ENCODE data around the gene HNRNPUL1.

HNRNPUL1 gene

GRCh38 chr19:41352609-41353465, 88.7 kb downstream of the HNRNPUL1 start:
- Mint-ChIP-seq H3K27me3 (no peaks in the 10 kb centered on the region), H3K36me3 (ENCODE audit: low read depth) (peaks cover 38% of the 10 kb centered on the region), H3K27ac (peak overlapping the region; percentile 99), H3K4me3 (peak overlapping the region; percentile 94), H3K9me3 (no peaks in the 10 kb centered on the region), H3K4me1 (ENCODE audit: low read depth) (peaks cover 62% of the 10 kb centered on the region)

DNA sequence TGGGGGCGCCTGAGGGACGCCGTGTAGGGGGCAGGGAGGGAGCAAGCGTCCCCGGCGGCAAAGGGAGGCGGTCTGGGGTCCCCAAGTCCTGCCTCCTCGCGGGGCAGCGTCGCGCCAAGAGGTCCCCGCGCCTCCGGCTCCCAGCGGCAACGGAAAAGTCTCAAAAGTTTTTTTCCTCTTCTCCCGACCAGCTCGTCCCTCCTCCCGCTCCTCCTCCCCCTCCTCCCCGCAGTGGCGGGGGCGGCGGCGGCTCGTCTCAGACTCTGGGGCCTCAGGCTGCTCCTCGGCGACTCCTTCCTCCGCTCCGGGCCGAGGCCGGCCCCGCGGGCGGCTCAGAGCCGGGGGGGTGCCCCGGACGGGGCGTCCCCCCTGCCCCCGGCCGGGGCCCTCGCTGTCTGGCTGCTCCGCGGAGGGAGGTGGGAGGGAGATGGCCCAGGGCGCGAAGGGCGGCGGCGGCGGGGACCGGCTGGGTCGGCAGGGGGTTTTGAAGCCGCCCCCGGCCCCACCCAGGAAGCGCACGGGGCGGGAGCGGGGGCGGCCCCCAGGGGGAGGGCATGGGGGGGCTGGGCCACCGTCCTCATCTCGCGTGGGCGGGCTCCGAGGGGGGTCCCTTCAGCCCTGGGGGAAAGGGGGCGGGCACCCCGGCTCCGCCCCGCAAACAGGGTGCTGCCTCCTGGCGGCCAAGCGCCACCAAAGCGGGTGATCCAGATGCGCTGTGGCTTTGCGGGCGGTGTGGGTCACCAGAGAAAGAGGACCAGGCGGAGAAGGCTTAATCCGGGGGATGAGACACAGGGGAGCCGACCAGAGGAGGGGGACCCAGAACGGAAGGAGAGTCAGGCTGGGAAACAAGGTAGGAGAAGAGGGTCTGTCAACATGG, 89.5 kb downstream of the HNRNPUL1 start, which contains the start of gene TGFB1:
TSS of gene TGFB1 (minus strand) at position 457 of the 877 bp plus-strand sequence. CDS start 878 bp downstream, outside the sequence.
- peak within 1 kb of the TSS; percentile 99 for H3K27ac Mint-ChIP-seq
- peaks cover 65% of the 10 kb centered on the region for H3K4me1 Mint-ChIP-seq (ENCODE audit: low read depth)
- peaks cover 36% of the 10 kb centered on the region for H3K36me3 Mint-ChIP-seq (ENCODE audit: low read depth)
- H3K27me3 Mint-ChIP-seq, result no peaks in the 10 kb centered on the region
- H3K9me3 Mint-ChIP-seq, result no peaks in the 10 kb centered on the region
- H3K4me3 Mint-ChIP-seq, result peak within 1 kb of the TSS; percentile 94

- peak overlapping the region; percentile 96 for H3K27ac Mint-ChIP-seq
- H3K4me3 Mint-ChIP-seq, result peak overlapping the region; percentile 89
- peaks cover 29% of the 10 kb centered on the region for H3K36me3 Mint-ChIP-seq (ENCODE audit: low read depth)
- H3K27me3 Mint-ChIP-seq, result no peaks in the 10 kb centered on the region
- no peaks in the 10 kb centered on the region for H3K9me3 Mint-ChIP-seq
- H3K4me1 Mint-ChIP-seq (ENCODE audit: low read depth), result peaks cover 57% of the 10 kb centered on the region
These were observed 90.3 kb downstream of the HNRNPUL1 start for GRCh38 chr19:41354343-41354953.

DNA sequence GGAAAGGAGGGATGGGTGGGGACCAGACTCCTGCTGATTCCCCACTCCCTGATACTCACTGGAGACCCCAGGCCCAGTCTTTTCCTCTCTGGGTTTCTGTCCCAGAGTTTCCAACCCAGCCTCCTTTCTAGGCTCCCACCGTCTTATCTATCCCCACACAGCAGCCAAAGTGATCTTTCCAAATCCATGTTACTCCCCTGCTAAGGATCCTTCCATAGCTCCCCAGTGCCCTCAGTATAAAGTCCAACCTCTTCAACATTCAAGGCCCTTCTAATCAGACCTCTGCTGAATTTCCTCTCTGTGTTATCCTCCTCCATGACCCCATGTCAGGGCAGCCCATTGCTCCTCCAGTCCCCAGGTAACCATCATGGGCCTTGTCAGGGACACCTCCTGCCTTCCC, 90.9 kb downstream of the HNRNPUL1 start:
- Mint-ChIP-seq H3K27me3 (no peaks in the 10 kb centered on the region), H3K4me3 (peak overlapping the region; percentile 64), H3K36me3 (ENCODE audit: low read depth) (peaks cover 23% of the 10 kb centered on the region), H3K9me3 (no peaks in the 10 kb centered on the region), H3K27ac (peak overlapping the region; percentile 97), H3K4me1 (ENCODE audit: low read depth) (peaks cover 52% of the 10 kb centered on the region)

DNA sequence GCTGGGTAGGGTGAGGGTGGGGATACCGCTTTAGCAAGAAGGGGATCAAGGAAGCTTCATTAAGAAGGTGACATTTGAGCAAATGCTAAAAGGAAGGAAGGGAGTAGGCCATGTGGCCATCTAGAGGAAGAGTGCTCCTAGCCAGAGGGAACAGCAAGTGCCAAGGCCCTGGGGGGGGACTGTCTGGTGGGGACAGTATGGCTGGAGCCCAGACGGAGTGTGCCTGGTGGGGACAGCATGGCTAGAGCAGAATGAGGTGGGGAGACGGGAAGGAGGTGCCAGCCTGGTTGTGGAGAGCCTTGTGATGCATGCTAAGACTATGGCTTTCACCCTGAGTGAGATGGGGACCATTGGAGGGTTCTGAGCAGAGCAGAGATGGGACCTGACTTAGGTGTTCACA, 91.6 kb downstream of the HNRNPUL1 start:
- Mint-ChIP-seq H3K36me3 (ENCODE audit: low read depth) (peaks cover 21% of the 10 kb centered on the region), H3K27me3 (no peaks in the 10 kb centered on the region), H3K4me1 (ENCODE audit: low read depth) (peaks cover 49% of the 10 kb centered on the region), H3K27ac (peak overlapping the region; percentile 97), H3K4me3 (peak overlapping the region; percentile 64), H3K9me3 (no peaks in the 10 kb centered on the region)

- peaks cover 46% of the 10 kb centered on the region for H3K4me1 Mint-ChIP-seq (ENCODE audit: low read depth)
- H3K27me3 Mint-ChIP-seq, result no peaks in the 10 kb centered on the region
- H3K4me3 Mint-ChIP-seq, result peak overlapping the region; percentile 64
These were observed 93.0 kb downstream of the HNRNPUL1 start for GRCh38 chr19:41356984-41357739.

More at GRCh38 chr19:41356984-41357739, 93.0 kb downstream of the HNRNPUL1 start:
- H3K27ac Mint-ChIP-seq, result peak overlapping the region; percentile 97
- peaks cover 13% of the 10 kb centered on the region for H3K36me3 Mint-ChIP-seq (ENCODE audit: low read depth)
- no peaks in the 10 kb centered on the region for H3K9me3 Mint-ChIP-seq

Data from stimulated activated naive CD8-positive, alpha-beta T cell treated with anti-CD3 and anti-CD28 coated beads, Interleukin-15, Interleukin-2, amounts not matched to agents 100 ng/mL and 50 ng/mL, for 24 hours (primary cell).